DMS79 treated with DMSO at 0.1 percent for 48 hours (cell line): ENCODE measurements around the gene CLIP2.
A peak's percentile ranks its signal among the peaks of the same experiment; 100 is the strongest.
"Not testable (repeated sequence)": the region's sequence is repeated elsewhere in the genome, so short reads cannot be mapped to it uniquely, and the experiment has no call there.

Experiments used
- DNase-seq: peaks from one replicate; lab custom pipeline; 2025; lab: John Stamatoyannopoulos, UW

CLIP2 gene

GRCh38 chr7:74289018-74289658 lies at the start of gene CLIP2:
Gene CLIP2, plus strand, starts transcription at chr7:74289407. Its CDS starts 28,140 bp downstream, at chr7:74317547.
- peak; percentile 60 for DNase-seq

DNA sequence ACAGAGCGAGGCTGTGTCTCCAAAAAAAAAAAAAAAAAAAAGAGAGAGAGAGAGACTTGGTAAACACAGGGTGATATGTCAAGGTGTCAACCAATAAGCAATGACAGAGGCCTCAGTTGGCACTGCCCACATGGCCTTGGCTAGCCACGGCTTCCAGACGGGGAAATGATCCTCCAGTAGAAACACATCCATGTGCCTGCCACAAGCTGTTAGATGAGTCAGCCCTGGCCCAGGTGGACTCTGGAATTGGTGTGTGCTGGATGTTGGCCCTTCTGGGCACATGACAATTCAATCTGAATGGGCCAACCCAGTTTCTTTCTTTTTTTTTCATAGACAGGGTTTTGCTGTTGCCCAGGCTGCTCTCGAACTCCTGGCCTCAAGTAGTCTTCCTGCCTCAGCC lies 48.7 kb upstream of the CLIP2 start:
- no peak for DNase-seq

DNA sequence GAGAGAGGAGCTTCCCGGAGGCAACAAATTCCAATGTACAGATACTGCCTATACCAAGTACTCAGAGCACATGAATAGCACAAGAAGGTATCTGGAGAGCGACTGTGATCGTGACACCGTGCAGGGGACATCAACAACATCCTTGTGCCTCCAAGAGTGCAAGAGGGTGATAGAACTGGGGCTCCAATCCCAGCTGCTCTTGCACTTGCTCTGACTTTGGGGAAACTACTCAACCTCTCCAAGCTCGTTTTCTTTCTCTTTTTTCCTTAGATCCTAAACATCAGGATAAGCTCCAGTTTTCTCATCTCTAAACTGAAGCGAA lies 47.1 kb upstream of the CLIP2 start:
- no peak for DNase-seq

DNA sequence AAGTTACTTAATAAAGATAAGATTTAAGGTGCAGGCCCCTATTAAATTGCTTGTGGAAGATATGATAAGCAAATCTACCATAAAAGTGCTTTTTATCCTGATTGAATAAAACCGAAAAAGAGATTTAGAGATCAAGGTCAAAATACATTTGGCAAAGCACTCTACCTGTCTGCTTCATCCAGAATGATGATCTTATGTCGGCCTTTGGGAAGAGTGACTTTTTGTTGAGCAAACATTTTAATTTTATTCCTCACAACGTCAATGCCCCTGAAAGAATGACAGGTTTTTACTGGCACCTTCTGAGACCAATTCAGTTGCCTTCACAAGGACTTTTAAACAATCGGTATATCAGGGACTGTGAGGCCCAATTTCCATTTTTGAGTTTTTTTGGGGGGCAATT lies 42.7 kb upstream of the CLIP2 start:
- no peak for DNase-seq

- DNase-seq = no peak
These were observed 41.1 kb upstream of the CLIP2 start for GRCh38 chr7:74248156-74248555.

DNA sequence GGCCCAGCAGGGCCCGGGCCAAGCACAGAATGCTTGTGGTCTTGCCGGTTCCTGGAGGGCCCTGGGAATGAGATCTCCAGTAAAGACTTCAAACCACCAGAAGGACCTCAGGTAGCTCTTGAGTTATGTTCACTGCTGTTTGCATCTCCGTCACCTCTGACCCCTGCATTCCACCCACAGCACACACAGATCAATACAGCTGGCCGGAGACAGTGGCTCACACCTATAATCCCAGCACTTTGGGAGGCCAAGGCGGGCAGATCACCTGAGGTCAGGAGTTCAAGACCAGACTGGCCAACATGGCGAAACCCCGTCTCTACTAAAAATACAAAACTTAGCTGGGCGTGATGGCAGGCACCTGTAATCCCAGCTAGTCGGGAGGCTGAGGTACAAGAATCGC lies 40.1 kb upstream of the CLIP2 start:
- DNase-seq = not testable (repeated sequence)

GRCh38 chr7:74252893-74253292 lies 36.3 kb upstream of the CLIP2 start:
- peak; percentile 32 for DNase-seq

DNA sequence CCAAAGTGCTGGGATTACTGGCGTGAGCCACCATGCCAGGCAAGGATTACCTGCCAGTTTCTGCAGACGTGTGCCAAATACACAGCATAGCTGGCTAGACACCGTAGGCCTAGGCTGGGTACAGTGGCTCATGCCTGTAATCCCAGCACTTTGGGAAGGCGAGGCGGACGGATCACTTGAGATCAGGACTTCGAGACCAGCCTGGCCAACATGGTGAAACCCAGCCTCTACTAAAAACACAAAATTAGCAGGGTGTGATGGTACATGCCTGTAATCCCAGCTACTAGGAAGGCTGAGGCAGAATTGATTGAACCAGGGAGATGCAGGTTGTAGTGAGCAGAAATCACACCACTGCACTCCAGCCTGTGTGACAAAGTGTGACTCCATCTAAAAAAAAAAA lies 35.9 kb upstream of the CLIP2 start:
- no peak for DNase-seq

DNA sequence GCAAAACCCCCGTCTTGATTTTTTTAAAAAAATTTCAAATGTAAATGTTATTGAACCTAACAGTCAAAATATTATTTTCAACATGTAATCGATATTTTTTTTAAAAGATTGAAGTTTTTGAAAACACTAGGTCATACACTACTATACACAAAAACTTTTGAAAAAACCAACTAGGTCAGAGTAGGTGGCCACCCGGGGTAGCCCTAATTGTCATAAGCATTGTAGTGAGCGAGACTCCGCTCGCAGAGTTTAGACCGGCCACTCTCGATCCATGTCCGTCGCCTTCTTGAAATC lies 35.4 kb upstream of the CLIP2 start:
- DNase-seq = no peak

DNA sequence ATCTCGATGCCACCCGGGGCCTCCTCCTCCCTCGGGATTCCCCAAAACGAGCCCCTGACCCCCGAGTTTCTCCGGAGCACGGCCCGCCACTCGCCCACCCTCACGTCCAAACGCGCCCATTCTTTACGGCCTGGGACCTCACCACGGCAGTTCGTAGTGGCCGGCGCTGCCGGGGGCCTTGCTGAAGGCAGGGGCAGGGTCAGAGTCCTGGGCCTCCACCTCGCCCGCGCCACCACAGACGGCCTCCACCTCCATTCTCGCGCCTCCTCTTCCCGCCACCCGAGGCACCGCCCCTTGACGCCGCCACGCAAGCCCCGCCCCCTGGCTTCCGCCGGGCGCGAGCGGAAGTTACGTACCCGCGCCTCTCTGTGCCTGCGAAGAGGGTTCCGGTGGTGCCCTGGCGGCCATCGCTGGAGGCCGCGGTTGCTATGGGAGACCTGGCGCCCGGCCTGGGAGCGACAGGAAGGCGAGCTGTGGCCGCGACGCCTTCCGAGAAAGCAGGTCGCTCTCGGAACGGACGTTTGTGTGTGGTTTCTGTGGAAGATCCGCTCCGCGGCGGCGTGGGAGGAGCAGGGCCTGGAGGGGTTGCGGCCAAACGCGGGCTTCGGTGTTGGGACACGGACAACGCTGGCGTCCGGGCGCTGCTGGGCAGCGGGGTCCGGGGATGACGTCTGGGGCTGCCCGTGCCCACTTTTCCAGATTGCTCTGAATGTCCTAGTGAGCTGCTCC lies 34.9 kb upstream of the CLIP2 start, which contains the start of gene RFC2:
Gene RFC2 (minus strand): TSS at position 271 of the 729 bp plus-strand sequence. CDS start 16 bp downstream, at position 255.
- DNase-seq = peak; percentile 89

DNA sequence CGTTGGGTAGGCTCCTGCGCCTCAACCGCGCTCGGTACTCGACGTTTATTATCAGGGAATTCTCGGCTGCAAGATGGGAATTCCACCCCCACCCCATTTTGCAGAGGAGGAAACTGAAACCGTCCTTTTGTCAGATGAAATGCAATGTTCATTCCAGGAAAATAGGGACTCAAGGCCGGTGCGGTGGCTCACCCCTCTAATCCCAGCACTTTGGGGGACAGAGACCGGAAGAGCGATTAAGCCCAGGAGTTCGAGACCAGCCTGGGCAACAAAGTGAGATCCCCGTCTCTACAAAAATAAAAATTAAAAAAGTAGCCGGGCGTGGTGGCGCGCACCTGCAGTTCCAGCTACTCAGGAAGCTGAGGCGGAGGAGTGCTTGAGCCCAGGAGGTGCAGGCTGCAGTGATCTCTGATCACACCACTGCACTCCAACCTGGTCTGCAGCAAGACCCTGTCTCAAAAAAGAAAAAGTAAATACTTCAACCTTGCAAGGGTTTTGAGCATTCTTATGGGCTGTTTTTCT lies 34.3 kb upstream of the CLIP2 start:
- DNase-seq = no peak

DNA sequence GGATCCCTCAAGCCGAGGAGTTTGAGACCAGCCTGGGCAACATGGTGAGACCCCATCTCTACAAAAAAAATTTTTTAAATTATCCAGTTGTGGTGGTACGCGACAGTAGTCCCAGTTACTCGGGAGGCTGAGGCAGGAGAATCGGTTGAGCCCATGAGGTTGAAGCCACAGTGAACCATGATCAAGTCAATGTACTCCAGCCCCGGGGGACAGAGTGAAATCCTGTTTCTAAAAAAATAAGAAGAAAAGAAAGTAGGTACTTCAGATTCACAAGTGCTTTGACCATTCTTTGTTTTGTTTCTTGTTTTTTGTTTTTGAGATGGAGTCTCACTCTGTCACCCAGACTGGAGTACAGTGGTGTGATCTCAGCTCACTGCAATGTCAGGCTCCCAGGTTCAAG lies 33.7 kb upstream of the CLIP2 start:
- not testable (repeated sequence) for DNase-seq

- DNase-seq = no peak
These were observed 32.5 kb upstream of the CLIP2 start for GRCh38 chr7:74256491-74257408.

- no peak for DNase-seq
These were observed 30.6 kb upstream of the CLIP2 start for GRCh38 chr7:74258639-74259038.

DNA sequence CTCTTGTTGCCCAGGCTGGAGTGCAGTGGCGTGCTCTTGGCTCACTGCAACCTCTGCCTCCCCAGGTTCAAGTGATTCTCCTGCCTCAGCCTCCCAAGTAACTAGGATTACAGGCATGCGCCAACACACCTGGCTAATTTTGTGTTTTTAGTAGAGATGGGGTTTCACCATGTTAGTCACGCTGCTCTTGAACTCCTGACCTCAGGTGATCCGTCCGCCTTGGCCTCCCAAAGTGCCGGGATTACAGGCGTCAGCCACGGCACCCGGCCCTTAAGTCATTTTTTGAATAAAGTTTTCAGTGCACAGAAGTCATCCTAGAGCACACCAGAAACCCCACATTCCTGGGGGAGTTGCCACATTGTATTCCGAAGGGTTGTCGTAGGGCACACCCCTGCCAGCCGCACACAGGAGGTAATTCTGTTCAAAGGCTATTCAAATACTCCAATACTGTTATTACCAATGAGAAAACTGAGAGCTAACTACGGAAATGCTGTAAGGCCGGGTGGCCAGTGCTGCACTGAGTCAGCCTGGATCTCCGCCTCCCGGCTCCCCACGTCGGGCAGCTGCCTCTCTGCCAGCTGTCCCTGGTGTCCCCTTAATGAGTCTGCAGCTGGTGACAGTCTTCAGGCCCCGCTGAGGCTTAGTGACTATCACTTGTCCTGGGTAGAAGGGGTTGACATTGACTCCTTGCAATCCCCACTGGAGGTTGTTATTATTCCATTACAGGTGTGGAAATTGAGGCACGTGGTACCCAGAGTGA lies 26.4 kb upstream of the CLIP2 start:
- no peak for DNase-seq

DNA sequence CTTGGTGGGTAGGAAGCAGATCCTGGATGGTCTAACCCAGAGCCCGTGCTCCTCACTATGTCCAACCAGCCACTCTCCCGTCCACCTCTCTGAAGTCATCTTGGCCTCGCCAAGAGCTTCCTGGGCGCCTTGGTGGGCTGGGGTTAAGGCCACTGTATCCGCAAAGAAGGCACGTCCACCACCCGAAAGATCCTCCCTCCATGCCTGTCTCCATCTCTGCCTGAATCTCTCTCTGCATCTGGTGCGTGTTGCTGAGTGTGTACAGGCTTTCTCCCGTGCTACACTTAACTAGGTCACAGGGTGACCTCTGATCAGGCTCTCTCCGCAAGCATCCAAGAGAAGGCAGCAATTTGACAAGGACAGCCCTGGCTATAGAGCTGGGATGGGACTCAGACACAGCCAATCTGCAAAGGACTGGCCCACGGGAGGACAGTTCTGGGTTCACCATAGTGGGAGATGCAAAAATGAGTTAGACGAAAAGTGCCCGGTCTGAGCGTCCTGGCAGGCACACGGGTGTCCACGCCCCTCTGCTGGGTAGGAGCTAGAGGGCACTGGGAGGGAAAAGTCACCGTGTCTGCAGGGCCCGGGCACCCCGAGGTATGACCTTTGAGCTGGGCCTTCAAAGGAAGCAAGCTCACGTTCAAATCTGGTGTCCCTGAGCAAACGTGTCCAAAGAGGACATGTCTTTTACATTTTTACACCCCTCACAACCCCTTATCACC lies 25.6 kb upstream of the CLIP2 start:
- no peak for DNase-seq

GRCh38 chr7:74266191-74266963 lies 22.8 kb upstream of the CLIP2 start:
- DNase-seq = no peak

DNA sequence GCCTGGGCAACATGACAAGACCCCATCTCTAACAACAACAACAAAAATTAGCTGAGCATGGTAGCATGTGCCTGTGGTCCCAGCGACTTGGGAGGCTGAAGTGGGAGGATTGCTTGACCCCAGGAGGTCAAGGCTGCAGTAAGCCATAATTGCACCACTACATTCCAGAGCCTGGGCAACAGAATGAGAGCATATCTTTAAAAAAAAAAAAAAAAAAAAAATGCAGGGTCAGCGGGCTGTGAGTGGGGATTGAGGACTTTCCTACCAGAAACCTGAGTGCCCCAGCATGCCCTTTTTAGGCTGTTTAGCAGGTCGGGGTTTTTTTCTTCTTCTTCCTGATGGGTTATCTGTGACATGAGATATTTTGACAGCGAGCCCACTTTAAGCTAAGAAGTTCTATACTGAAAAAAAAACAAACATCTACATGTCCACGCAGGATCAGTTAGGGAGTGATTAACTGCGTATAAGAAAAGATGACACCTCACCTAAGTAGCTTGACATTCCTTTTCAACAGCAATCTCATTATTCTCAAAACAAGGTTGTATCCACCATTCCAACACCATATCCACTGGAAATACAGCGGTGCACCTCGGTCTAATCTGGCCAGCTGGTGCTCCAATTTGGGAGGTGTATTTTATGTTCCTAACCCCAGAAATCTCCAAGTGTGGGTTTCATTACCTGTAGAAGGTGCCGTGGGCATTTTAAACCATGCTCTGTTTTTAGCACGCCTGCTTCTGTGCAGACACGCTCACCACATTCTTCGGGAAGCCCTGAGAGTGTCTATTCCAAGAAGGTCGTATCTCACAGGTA lies 21.2 kb upstream of the CLIP2 start:
- no peak for DNase-seq

DNA sequence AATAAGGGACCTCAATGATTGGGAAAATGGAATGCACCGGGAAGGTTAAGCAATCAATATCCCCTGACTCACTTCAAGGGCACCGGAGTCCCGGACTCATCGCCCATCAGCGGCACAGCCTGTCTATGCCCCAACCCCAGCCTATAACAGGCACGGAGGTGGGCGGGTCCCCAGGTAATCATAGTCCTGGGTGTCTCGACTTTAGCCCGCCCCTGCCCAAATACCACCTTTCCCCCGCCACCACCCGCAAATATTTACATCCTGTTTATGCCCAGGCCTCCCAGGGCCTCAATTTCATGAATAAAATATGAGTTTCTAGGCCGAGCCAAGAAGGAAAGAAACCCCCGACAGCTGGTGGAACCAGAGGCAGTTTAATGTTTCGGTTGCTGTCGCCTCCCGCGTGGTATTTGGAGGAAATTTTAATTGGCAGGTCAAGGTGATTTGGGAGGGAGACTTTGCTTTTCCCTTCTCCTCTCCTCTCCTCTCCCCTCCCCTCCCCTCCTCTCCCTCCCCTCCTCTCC lies 19.4 kb upstream of the CLIP2 start:
- peak; percentile 87 for DNase-seq
